Stimulated activated CD4-positive, alpha-beta T cell treated with anti-CD3 and anti-CD28 coated beads, Interleukin-2, amount 100 ng/mL, for 24 hours (primary cell): ENCODE data around the gene TIMM23B.
"Not testable (repeated sequence)": the region's sequence is repeated elsewhere in the genome, so short reads cannot be mapped to it uniquely, and the experiment has no call there.

Experiments
- DNase-seq, 2 donors: peaks; one replicate each; pipeline ENCODE4 v3.0.0-alpha.2; 2020

The TIMM23B gene, protein sequence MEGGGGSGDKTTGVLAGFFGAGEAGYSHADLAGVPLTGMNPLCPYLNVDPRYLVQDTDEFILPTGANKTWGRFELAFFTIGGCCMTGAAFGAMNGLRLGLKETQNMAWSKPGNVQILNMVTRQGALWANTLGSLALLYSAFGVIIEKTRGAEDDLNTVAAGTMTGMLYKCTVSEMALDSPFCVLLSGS

DNA sequence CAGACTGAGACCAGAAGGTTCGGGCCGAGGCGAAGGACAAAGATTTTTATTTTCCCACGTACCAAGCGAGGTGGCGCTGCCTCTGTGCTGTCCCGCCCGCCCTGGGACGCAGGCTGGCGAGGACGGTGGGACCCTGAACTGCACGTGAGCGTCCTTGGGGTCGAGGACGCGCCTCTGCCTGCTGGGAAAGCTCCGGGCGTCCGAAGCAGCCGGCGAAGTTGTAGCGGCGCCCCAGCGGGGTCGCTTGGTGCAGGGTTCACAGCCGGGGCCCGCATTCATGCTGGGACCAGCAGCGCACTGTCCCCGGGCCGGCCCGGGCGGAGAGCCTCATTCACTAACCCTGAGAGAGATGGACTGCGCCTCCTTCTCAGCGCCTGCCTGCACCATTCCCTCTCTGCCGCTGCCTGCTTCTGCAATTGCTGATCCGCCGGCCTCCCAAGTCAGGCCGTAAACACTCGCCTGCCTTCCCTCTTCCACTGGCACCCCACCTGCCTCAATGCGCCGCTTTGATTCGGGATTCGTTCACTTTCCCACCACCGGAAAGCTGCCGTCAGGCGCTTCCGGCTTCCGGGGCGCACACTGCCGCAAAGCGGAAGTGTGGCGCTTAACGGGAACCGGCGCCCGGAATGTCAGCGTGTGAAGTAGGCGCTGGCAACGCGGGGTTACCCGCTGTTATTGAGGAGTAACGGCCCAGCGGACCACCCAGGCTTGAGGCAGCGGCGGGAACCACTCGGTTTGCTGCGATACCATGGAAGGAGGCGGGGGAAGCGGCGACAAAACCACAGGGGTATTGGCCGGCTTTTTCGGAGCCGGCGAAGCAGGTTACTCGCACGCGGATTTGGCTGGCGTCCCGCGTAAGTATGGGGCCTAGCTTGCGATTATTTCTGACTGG lies at the start of gene TIMM23B, which contains the start of gene PARG:
TSS of gene TIMM23B (plus strand) at position 607 of the 892 bp plus-strand sequence. CDS start at position 749, 142 bp downstream.
TSS of gene PARG (minus strand) at position 581 of the 892 bp plus-strand sequence. CDS start at position 279, 302 bp downstream.
- peak; percentile 81 for DNase-seq

GRCh38 chr10:49899999-49900398 lies 41.9 kb upstream of the TIMM23B start:
- DNase-seq, result not testable (repeated sequence)

GRCh38 chr10:49900406-49900805 lies 41.4 kb upstream of the TIMM23B start:
- not testable (repeated sequence) for DNase-seq

DNA sequence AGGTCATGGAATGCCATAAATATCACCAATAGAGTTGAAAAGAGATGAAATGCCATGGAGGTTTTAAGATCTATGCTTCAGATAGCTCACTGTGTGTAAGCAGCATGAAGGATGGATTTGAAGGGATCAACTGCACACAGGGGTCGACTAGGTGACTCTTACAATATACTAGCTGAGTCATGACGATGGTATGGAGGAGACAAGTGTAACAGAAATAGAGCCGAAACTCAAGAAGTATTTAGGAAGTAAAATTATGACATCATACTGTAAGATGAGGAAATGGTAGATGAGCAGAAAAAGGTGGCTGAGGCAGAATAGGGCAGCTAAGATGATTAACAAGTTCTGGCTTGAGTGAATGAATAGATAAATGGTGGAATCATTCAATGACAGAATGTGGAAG lies 38.0 kb upstream of the TIMM23B start:
- not testable (repeated sequence) for DNase-seq

- DNase-seq, result not testable (repeated sequence)
Measured at GRCh38 chr10:49908290-49909080, 33.4 kb upstream of the TIMM23B start.

DNA sequence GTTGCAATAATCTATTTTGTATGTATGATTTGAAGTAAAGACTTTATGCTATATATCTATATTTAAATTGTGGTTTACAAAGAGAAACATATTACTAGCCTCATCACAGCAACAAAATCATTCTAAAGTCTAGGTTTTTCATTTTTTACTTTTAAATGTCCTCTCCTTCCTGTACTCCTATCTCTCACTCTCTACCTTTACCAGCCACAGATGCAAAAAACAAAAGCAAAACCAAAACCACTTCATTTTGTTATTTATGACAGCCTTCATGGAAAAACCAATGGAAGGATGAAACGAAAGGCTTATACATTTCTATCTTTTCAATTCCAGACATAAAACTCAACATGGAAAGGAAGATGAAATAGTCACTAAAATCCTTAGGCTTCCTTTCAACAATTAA lies 31.6 kb upstream of the TIMM23B start:
- not testable (repeated sequence) for DNase-seq

GRCh38 chr10:49916451-49916850 lies 25.4 kb upstream of the TIMM23B start:
- not testable (repeated sequence) for DNase-seq

GRCh38 chr10:49917927-49918326 lies 23.9 kb upstream of the TIMM23B start:
- not testable (repeated sequence) for DNase-seq

DNA sequence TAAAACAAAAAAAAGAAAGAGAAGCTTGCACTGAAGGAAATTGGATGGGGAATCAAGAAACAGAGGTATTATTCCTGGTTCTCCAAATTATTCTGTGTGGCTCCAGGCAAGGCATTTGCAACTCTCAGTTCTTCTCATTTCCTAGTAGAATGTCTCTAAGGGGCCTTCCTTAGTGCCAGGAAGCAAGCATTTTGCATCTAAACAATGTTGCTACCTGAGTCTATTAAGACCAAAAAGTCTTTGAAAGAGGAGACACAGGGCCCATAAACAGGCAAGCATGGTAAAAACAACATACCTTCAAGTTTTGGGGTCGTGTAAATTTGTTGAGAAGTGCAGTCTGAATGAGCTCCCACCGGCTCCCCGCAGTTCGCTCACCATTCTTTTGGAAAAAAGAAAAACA lies 19.8 kb upstream of the TIMM23B start:
- not testable (repeated sequence) for DNase-seq

GRCh38 chr10:49923572-49923971 lies 18.3 kb upstream of the TIMM23B start:
- DNase-seq, result not testable (repeated sequence)

DNA sequence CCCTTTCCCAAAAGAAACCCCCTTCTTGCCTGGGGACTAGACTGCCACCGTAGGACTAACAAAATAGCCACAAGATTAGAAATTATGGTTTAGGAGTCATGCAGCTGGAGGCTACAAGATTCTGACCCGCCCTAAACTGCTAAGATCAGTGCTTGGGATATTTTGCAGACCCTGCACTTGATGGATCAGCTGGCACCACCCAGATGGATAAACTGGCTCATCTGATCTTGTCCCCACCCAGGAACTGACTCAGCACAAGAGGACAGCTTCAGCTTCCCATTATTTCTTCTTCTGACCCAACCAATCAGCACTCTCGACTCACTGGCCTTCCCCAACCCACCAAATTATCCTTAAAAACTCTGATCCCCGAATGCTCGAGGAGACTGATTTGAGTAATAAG lies 10.6 kb upstream of the TIMM23B start:
- not testable (repeated sequence) for DNase-seq

DNA sequence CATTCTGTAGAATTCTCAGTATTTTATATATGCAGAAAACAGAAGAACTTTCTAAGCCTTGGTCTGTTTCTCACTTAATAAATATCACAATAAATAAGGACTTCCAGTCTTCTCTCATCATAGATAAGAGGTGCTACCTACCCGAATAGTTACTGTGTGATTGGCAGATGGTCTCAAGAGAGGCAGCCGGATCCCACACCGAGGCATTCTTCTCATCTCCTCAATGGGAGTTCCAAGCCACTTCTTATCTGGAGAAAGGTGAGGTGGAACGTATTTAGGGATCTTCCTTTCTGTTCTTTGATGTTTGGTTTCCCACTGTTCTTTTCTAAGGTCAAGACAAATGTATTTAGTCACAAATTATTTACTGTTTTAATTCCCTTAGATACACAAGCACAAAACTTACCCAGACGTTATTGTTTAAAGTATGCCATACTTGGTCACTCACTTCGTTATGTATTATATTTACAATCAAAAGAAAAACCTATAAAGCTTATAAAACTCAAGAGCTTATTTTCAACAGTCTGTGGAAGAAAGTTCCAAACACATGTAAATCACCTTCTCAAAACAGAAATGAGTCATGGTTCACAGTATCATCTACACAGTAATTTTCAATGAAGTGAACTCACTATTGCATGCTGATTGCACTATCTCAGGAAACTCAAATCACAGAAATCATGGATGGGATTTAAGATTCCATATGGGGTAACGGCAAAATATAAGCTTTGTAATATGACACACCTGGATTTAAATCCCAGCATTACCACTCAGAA lies 9.7 kb upstream of the TIMM23B start:
- DNase-seq, result not testable (repeated sequence)

- not testable (repeated sequence) for DNase-seq
Measured at GRCh38 chr10:49942339-49942705, 469 bp downstream of the TIMM23B start.

- not testable (repeated sequence) for DNase-seq
Measured at GRCh38 chr10:49943607-49944006, 1.8 kb downstream of the TIMM23B start.

GRCh38 chr10:49948142-49948541 lies 6.3 kb downstream of the TIMM23B start:
- not testable (repeated sequence) for DNase-seq

- DNase-seq, result not testable (repeated sequence)
Measured at GRCh38 chr10:49948737-49949136, 6.9 kb downstream of the TIMM23B start.

DNA sequence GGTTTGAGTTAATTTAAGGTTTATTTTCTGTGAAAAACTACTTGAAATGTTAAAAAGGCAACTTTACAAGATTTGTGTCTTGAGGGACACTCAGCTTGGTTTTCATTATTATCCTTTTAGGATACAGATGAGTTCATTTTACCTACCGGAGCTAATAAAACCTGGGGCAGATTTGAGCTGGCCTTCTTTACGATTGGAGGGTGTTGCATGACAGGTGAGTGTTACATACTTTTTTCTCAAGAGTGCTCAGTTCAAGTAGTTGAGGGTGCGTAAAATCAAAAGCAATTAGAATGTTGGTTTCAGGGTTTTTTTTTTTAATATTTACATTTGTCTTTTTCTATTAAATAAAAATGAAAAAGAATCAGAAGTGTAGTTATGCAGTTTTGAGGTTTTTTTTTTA lies 10.2 kb downstream of the TIMM23B start:
- DNase-seq, result not testable (repeated sequence)

DNA sequence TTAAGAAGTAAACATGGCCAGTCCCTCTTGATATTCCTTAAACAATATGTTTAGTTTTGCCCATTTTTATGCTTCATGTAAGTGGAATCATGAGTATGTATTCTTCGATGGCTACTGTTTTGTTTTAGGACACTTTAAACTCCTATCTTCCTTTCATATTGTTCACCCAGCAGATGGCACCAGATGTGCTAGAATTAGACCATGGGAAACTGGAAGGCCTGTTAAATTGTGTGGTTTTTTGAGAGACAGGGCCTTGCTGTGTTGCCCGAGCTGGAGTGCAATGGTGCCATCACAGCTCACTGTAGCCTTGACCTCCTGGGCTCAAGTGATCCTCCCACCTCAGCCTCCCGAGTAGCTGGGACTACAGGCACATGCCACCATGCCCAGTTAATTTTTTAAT lies 11.3 kb downstream of the TIMM23B start:
- not testable (repeated sequence) for DNase-seq

DNA sequence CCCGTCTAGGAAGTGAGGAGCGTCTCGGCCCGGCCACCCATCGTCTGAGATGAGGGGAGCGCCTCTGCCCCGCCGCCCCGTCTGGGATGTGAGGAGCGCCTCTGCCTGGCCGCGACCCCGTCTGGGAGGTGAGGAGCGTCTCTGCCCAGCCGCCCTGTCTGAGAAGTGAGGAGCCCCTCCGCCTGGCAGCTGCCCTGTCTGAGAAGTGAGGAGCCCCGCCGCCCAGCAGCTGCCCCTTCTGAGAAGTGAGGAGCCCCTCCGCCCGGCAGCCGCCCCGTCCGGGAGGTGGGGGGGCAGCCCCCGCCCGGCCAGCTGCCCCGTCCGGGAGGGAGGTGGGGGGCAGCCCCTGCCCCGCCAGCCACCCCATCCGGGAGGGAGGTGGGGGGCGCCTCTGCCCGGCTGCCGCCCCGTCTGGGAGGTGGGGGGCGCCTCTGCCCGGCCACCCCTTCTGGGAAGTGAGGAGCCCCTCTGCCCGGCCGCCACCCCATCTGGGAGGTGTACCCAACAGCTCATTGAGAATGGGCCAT lies 28.5 kb downstream of the TIMM23B start:
- not testable (repeated sequence) for DNase-seq

DNA sequence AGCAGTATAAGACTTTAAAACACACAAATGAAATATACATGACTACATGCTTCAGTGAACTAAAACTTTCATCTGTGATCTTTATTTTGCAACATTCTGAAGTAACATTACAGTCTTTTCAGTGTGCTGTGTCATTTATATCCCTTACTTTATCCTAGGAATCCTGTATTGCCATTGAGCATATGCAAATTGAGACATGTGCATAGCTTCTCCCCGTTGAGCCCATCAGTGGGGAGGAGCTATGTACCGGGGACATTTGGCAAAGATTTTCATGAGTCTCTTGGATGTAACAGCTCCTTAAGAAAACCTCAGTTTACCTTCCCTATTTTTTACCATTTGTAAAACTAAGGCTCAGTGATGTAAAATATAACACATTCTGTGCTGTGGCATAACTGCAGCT lies 29.6 kb downstream of the TIMM23B start:
- not testable (repeated sequence) for DNase-seq

- DNase-seq, result not testable (repeated sequence)
Measured at GRCh38 chr10:49972094-49972493, 30.2 kb downstream of the TIMM23B start.

DNA sequence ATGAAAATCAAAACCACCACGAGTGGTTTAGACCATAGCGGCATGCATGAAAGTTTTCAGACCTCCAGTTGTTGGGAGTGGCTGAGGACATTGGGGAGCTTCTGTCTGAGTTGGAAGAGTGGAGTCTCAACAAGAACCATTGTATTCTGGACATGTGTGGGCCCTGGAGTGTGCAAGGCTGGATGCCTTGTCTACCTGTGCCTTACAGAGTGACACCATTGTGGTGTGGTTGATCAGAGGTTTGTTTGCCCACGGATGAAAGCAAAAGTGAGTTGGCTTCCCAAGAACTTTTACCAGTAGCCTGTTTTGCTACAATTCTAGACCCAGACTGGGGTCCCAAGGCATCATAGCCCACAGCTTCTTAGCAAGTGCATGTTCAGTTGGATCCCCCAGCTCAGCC lies 35.9 kb downstream of the TIMM23B start:
- not testable (repeated sequence) for DNase-seq
